ENCODE measurements around the gene RNF121. TPM values are rescaled to one million over a fixed set of nuclear protein-coding genes. Genes with fewer than 3 reads are reported as not detected.

RNF121 gene
- total and polyA plus RNA-seq, 2 donors, result 22.5 to 31.8 TPM

Other genes with a start within 250 kb of the RNF121 start
- gene DEFB108B, start 95.8 kb upstream of the RNF121 start, total RNA-seq, result not detected
- not detected for gene DEFB108B, start 95.8 kb upstream of the RNF121 start, polyA plus RNA-seq
- gene DEFB131B, start 50.6 kb upstream of the RNF121 start, total RNA-seq, result not detected
- not detected for gene DEFB131B, start 50.6 kb upstream of the RNF121 start, polyA plus RNA-seq
- gene XNDC1N, start 452 bp upstream of the RNF121 start, total RNA-seq, result 20.7 TPM
- gene XNDC1N, start 452 bp upstream of the RNF121 start, polyA plus RNA-seq, result 4.2 TPM
- gene IL18BP, start 69.9 kb downstream of the RNF121 start, total RNA-seq, result 6.0 TPM
- gene IL18BP, start 69.9 kb downstream of the RNF121 start, polyA plus RNA-seq, result 14.2 TPM
- 193 TPM for gene NUMA1, start 151.5 kb downstream of the RNF121 start, total RNA-seq
- gene NUMA1, start 151.5 kb downstream of the RNF121 start, polyA plus RNA-seq, result 219 TPM
- 5.0 TPM for gene LRRC51, start 151.8 kb downstream of the RNF121 start, total RNA-seq
- 8.3 TPM for gene LRRC51, start 151.8 kb downstream of the RNF121 start, polyA plus RNA-seq
- 32.4 TPM for gene LAMTOR1, start 174.3 kb downstream of the RNF121 start, total RNA-seq
- 147 TPM for gene LAMTOR1, start 174.3 kb downstream of the RNF121 start, polyA plus RNA-seq
- not detected for gene TOMT, start 176.9 kb downstream of the RNF121 start, total RNA-seq
- gene TOMT, start 176.9 kb downstream of the RNF121 start, polyA plus RNA-seq, result not detected
- 7.7 TPM for gene ANAPC15, start 183.6 kb downstream of the RNF121 start, total RNA-seq
- 54.9 TPM for gene ANAPC15, start 183.6 kb downstream of the RNF121 start, polyA plus RNA-seq
- not detected for gene FOLR3, start 206.7 kb downstream of the RNF121 start, total RNA-seq
- gene FOLR3, start 206.7 kb downstream of the RNF121 start, polyA plus RNA-seq, result 0.28 TPM